SK-MEL-5 (cell line): Measurements from ENCODE around the gene JAM3. TPM values are rescaled to one million over a fixed set of nuclear protein-coding genes. Genes with fewer than 3 reads are reported as not detected.

ENCODE experiments used
- DNase-seq: peaks from one replicate; pipeline ENCODE4 v3.0.0-alpha.2; 2016; ENCODE audit warnings: low read depth, low spot score
- in situ Hi-C: cut with HindIII; loops from 2 replicates; pipeline ENCODE4 v1.10.0; 2016; ENCODE audit warnings: low sequenced_read_pairs, high pct_unique_total_duplicates, low pct_unique_long_range_greater_than_20kb
- total RNA-seq: library from RNA; depleted of rRNA; stranded (reverse); fragments of >200 nt; shearing (Covaris generic); gene quantifications from 2 replicates; pipeline ENCODE4 v1.2.3, GENCODE V29; 2014

Gene JAM3
- total RNA-seq, 1 experiment from 2014 or later: 72.2 TPM

GRCh38 chr11:134124660-134125451 is 56.0 kb downstream of the JAM3 start:
- in situ Hi-C loops: no loop called here
- no peak for DNase-seq

DNA sequence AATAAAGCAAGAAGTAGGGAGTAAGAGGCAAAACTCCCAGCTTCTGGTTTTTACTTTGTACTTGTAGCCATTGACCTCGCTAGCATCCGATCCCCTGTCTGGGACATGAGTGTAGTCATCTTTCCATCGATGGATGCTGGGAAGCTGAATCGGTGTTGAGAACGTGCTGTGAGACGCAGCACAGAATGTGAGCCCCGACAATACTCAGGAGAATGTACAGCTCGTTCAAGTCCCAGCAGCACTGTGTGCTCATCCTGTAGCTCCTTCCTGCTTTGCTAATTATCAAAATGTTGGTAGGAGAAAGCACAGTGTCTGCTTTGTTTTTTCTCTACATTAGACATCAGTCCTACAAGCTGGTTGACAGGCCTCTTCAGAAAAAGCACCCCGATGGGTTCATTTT is 56.6 kb downstream of the JAM3 start:
- no peak for DNase-seq
- in situ Hi-C loops: no loop called here

DNA sequence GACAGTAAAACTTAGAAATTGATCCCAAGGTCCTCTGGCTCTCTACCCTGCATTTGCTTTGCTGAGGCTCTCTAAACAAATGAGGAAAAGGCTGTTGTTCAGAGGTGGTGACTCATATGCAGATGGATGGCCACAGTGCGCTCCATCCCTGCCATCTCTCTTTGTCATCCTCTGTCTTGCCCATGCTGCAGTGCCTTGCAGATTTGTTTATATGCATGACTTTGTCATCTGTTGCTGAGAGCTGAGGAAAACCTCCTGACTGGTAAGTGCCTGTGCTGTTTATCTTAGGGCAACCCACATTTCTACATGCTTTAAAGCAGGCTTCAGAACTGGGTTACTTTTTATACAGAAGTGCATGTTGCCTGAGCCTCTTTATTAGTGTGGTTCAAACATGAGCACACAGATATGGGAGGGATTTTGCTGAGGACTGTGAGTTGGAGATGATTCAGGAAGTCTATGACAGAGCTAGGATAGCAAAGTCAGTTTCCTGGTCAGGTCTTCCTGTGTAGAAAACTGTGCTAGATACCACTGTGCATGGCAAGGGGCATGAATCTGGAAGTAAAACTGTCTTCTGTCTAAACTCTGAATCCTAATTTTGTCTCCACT is 57.4 kb downstream of the JAM3 start:
- DNase-seq: no peak
- in situ Hi-C loops: no loop called here

DNA sequence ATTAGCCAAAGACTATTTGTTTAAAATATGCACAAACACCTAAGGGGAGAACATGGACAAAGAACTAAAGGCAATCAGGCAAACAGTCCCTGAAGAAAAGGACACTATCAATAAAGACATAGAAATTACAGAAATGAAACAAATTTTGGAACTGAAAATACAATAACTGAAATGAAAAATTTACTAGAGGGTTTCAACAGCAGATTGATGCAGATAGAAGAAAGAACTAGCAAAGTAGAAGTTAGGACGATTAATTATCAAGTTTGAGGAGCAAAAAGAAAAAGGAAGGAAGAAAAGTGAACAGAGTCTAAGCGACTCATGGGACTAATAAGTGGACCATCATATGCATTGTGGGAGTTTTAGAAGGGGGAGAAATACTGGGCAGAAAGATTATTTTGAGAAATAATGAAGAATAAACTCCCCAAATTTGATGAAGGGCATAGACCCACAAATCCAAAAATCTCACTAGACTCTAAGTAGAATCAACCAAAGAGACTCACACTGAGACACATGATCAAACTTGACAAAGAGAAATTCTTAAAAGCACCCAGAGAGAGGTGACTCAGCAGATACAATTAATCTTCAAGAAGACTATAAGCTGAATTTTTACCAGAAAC is 62.9 kb downstream of the JAM3 start:
- DNase-seq: no peak

GRCh38 chr11:134132808-134133207 is 63.9 kb downstream of the JAM3 start:
- in situ Hi-C loops: no loop called here

More for the DNA sequence above, 62.9 kb downstream of the JAM3 start:
- in situ Hi-C loops: no loop called here

DNA sequence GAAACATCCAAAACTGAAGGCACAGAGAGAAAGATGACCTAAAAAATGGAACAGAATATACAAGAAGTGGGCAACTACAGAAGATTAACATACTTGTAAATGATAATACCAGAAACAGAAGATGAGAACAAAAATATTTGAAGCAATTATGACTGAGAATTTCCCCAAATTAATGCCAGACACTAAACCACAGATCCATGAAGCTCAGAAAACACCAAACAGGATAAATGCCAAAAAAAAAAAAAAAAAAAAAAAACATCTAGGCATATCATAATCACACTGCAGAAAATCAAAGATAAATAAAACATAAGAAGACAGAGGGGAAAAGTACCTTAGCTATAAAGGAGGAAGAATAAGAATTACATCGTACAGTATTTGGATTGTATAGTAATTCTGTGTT is 65.3 kb downstream of the JAM3 start:
- in situ Hi-C loops: no loop called here
- DNase-seq: no peak

More at GRCh38 chr11:134132808-134133207, 63.9 kb downstream of the JAM3 start:
- no peak for DNase-seq

- DNase-seq: no peak
- in situ Hi-C loops: no loop called here
These were observed 69.5 kb downstream of the JAM3 start for GRCh38 chr11:134138376-134138775.

GRCh38 chr11:134139303-134139872 is 70.5 kb downstream of the JAM3 start:
- in situ Hi-C loops: no loop called here

GRCh38 chr11:134139873-134140331 is 71.0 kb downstream of the JAM3 start:
- in situ Hi-C loops: no loop called here
- peak; percentile 80 for DNase-seq

More at GRCh38 chr11:134139303-134139872, 70.5 kb downstream of the JAM3 start:
- no peak for DNase-seq

GRCh38 chr11:134140961-134141490 is 72.2 kb downstream of the JAM3 start:
- in situ Hi-C loops: no loop called here
- DNase-seq: no peak

DNA sequence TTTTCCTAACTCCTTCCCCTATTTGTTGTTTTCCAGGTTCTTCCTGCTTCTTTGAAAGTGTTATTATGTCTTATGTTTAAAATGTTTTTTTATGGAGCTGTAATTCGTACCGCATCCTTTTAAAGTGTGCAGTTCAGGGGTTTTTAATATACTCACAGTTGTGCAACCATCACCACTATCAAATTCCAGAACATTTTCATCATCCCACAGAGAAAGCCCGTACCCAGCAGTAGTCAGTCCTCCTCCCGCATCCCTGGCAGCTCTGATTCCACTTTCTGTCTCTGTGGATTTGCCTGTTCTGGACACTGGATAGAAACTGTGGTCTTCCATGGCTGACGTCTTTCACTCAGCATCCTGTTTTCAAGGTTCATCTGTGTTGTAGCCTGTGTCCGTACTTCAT is 73.7 kb downstream of the JAM3 start:
- DNase-seq: no peak
- in situ Hi-C loops: no loop called here

DNA sequence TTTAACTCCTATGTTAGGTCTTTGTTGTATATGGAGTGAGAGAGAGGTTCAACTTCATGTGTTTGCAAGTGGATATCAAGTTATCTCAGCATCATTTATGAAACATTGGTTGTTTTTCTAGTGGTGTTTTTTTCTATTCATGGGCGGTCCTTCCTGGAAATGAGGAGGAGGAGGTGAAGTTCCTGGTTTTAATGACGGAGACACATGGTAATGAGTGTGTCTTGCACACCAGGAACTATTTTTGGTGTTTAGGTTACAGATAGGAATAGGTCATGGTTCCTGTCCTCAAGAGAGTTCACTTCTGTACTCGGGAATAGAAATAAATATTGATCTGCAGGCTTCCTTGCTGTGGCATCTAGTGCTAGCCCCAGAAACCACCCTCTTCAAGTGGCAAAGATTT is 74.9 kb downstream of the JAM3 start:
- in situ Hi-C loops: no loop called here

DNA sequence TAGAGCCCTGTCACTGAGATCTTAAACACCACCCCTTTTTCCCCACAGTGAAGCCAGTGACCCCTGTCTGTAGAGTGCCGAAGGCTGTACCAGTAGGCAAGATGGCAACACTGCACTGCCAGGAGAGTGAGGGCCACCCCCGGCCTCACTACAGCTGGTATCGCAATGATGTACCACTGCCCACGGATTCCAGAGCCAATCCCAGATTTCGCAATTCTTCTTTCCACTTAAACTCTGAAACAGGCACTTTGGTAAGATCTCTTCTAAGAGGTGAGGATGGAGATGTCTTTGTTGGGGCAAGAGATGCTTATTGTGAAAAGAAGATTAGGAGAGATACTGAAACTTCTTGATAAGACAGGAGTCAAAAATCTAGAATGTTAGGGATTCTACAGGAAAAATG is 75.9 kb downstream of the JAM3 start:
- in situ Hi-C loops: no loop called here
- DNase-seq: no peak

More for the DNA sequence above, 74.9 kb downstream of the JAM3 start:
- DNase-seq: no peak

GRCh38 chr11:134145715-134146114 is 76.8 kb downstream of the JAM3 start:
- in situ Hi-C loops: no loop called here
- DNase-seq: no peak

DNA sequence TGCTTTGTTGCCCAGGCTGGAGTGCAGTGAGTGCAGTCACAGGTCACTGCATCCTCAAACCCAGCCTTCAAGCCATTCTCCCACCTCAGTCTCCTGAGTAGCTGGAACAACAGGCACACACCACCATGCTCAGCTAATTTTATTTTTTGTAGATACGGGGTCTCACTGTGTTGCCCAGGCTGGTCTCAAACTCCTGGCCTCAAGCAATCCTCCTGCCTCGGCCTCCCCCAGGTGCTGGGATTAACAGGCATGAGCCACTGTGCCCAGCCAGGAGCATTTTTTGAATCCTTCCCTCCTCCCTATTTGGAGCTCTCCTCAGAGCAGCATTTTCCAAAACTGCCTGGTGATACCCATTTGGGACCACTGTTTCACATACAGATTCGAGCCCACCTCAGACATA is 77.7 kb downstream of the JAM3 start:
- in situ Hi-C loops: no loop called here
- DNase-seq: no peak

DNA sequence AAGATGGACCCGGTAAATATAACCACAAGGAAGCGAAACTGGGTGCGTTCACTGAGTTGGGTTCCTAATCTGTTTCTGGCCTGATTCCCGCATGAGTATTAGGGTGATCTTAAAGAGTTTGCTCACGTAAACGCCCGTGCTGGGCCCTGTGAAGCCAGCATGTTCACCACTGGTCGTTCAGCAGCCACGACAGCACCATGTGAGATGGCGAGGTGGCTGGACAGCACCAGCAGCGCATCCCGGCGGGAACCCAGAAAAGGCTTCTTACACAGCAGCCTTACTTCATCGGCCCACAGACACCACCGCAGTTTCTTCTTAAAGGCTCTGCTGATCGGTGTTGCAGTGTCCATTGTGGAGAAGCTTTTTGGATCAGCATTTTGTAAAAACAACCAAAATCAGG is 80.5 kb downstream of the JAM3 start:
- no peak for DNase-seq
- in situ Hi-C loops: no loop called here

- DNase-seq: no peak
- in situ Hi-C loops: no loop called here
These were observed 81.5 kb downstream of the JAM3 start for GRCh38 chr11:134150195-134150903.
